ENCODE measurements around the gene ACBD7. TPM values are rescaled to one million over a fixed set of nuclear protein-coding genes. Genes with fewer than 3 reads are reported as not detected.

ACBD7 gene
- total and polyA plus RNA-seq, 9 of the 15 experiments (the other 6 are each of a cell fraction or from before 2014, with no cell fraction given) = 0.21 to 3.2 (median 0.84) TPM

DNA sequence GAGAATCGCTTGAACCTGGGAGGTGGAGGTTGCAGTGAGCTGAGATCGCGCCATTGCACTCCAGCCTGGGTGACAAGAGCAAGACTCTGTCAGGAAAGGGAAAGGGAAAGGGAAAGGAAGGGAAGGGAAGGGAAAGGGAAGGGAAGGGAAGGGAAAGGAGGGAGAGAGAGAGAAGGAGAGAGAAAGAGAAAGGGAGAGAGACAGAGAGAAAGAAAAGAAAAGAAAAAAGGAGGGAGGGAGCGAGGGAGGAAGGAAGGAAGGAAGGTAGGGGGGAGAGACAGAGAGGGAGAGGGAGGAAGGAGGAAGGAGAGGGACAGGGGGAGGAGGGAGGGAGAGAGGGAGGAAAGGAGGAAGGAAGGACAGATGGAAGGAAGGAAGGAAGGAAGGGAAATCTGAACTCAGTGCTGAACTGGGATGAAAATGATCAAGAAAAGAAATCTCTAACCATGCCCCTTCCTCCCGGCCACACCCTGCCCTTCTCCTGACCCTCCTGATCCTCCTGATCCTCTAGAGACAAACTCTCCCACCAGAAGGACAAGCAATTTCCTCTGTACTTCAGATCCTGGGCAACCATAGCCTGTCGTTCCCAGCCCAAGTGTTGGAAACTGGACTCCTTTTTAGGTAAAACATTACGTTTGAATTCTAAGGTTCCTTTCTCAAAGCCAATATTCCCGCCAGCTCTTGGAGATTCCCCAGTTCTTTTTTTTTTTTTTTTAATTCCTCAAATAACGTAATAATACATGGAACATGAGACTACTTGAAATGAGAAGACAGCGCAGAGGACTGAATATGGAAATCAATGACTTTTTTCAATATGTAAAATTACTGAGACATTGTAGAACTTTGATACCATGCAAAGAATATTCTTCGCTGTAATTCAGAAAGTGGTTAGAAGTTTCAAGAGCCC is 47.8 kb upstream of the ACBD7 start (continued):
- no peak for TF ChIP-seq ZNF217 (CRISPR knock-in tag; IDR thresholded peaks at IDR 0.05)
- no peak for TF ChIP-seq ZNF785 (CRISPR knock-in tag; IDR thresholded peaks at IDR 0.05)
- TF ChIP-seq OTX1 (CRISPR knock-in tag; IDR thresholded peaks at IDR 0.05) = 0 out of 2 replicates have a peak, but pooled peaks have one; percentile 9
- TF ChIP-seq KDM1A (IDR thresholded peaks at IDR 0.05) = no peak

DNA sequence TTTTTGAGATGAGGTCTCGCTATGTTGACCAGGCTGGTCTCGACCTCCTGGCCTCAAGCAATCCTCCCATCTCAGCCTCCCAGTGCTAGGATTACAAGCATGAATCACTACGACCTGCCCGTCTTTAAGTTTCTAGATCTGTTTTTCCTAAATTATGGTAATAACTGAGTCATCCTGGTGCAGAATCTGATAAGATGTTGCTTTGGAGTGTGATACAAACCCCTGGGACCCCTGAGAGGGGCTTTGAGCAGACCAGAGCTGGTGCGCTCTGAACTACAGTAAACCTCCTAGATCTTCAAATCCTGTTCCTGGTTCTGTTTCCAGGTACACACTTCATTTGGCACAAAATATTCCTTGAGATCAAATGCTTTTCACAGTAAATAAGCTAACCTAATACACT is 42.8 kb upstream of the ACBD7 start:
- DNase-seq (ENCODE audit: extremely low read depth in 1 of 4, low spot score in 3 of 4) = no peak
- ChIA-PET POLR2A (interaction anchor here (1.1 kb wide), 2 partner anchors 12 to 13 kb away, joined by 3 to 4 read pairs; no protein-coding TSS in a partner anchor), CTCF (ENCODE audit: low intra/inter-chr PET ratio) (no interaction called here)
- in situ Hi-C loops (cut with MboI) (no loop called here), intact Hi-C loops (cut with micrococcal nuclease) (no loop called here)
- WGBS (ENCODE audit: insufficient coverage, low coverage, missing lambda C conversion rate) = 63% methylated on average over 4 of the region's 5 CpGs
- BruUV-seq (replicated peaks) = no TSS peak
- Histone ChIP-seq H3K9ac (ENCODE audit: insufficient read depth in 1 of 2, low read depth in 2 of 2, low read length in 2 of 2) (no peak overlapping the region), H3K27ac (ENCODE audit: extremely low read depth, low read depth, low read length) (no peak overlapping the region), H4K20me1 (replicated peaks; ENCODE audit: control insufficient read depth, insufficient read depth, low read length) (no peaks in the 10 kb centered on the region), H3K4me1 (replicated peaks in 1 of 2; ENCODE audit: control insufficient read depth in 2 of 2, insufficient read depth in 2 of 2, low read length in 2 of 2) (no peaks in the 10 kb centered on the region), H3K4me3 (no peak overlapping the region), H3K27me3 (ENCODE audit: control insufficient read depth in 2 of 2, insufficient read depth in 2 of 2, low read length in 2 of 2) (no peaks in the 10 kb centered on the region), H2AFZ (ENCODE audit: low read depth, low read length) (no peak overlapping the region), H3K36me3 (ENCODE audit: control insufficient read depth, insufficient read depth, low read length) (peaks cover 27% of the 10 kb centered on the region; the same call in 2 of the 3 replicates), H3K9me1 (ENCODE audit: control insufficient read depth, insufficient read depth, low read length) (no peaks in the 10 kb centered on the region), H3K9me3 (replicated peaks; ENCODE audit: control insufficient read depth, insufficient read depth, low read depth, low read length) (no peaks in the 10 kb centered on the region), H3K4me2 (ENCODE audit: insufficient read depth, low read length) (no peak overlapping the region), H3K79me2 (ENCODE audit: control insufficient read depth, insufficient read depth, low read length) (no peaks in the 10 kb centered on the region)
- no peak for TF ChIP-seq RFX7 (CRISPR knock-in tag; IDR thresholded peaks at IDR 0.05)
- TF ChIP-seq MCM3 (IDR thresholded peaks at IDR 0.05) = no peak
- TF ChIP-seq ZNF696 (CRISPR knock-in tag; conservative IDR thresholded peaks at IDR 0.05) = no peak
- TF ChIP-seq, protein P1, sequence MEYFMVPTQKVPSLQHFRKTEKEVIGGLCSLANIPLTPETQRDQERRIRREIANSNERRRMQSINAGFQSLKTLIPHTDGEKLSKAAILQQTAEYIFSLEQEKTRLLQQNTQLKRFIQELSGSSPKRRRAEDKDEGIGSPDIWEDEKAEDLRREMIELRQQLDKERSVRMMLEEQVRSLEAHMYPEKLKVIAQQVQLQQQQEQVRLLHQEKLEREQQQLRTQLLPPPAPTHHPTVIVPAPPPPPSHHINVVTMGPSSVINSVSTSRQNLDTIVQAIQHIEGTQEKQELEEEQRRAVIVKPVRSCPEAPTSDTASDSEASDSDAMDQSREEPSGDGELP (CRISPR knock-in tag; IDR thresholded peaks at IDR 0.05; ENCODE audit: borderline replicate concordance) = no peak
- no peak for TF ChIP-seq BCL6 (CRISPR knock-in tag; IDR thresholded peaks at IDR 0.05)
- no peak for TF ChIP-seq C11orf30 (IDR thresholded peaks at IDR 0.05; ENCODE audit: low read depth)
- no peak for FAIRE-seq
- no peak for ATAC-seq
